ENCODE measurements around the gene ASTL. TPM values are rescaled to one million over a fixed set of nuclear protein-coding genes. Genes with fewer than 3 reads are reported as not detected.
"Not testable (repeated sequence)": the region's sequence is repeated elsewhere in the genome, so short reads cannot be mapped to it uniquely, and the experiment has no call there.

The ASTL gene
- total RNA-seq, 3 donors from 2014 or later (not counting 1 experiment from before 2014, with no cell fraction given) = 5.5 to 11.3 (median 8.8) TPM

DNA sequence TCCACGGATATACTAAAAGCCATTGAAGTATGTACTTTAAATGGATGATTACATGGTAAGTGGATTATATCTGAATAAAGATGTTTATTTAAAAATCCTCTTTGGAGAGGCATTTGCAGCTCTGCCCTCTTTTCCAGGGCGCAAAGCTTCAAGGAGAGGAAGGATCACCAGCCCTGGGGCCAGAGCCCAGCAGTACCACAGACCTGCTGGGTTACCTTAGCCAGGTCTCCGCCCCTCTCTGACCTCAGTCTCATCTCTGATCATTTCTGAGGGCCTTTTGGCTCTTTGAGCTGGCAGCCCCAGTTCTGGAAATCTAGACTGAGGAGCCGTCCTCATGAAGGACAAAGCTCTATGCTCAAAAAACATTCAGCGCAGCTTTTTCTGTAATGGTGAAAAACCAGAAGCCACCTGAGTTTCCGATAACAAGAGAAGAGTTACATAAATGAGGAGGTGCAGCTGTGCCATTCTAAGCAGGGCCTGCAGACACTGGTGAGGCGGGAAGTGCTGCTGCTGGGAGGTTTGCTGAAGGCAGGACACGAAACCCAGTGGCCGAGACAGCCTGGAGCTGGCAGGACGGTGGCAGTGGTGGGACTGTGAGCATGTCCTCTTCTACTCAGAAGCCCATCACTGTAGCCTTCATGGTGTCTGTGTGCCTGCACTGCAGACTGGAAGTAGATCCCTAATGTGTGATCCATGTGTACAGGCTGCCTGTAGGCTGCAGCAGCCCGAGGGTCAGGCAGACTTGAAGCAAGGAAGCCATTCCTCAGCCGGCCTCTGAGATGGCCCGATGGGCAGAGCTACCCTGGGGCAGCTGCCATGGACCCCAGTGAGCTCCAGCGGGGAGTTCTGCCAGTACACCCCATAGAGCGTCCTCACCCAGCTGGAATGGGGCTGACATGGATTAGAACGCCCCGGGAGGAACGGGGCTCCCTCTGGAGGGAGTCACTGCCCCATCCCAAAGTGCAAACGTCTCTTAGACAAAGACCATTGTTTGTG, 49.7 kb downstream of the ASTL start:
- no peak overlapping the region for H3K4me3 ChIP-seq (ENCODE audit: low read length)
- Mint-ChIP-seq H3K4me1 (no peaks in the 10 kb centered on the region), H3K36me3 (no peaks in the 10 kb centered on the region), H3K27ac (no peak overlapping the region), H3K27me3 (ENCODE audit: low read depth in 2 of 2) (peaks cover 0 to 3% of the 10 kb centered on the region in 2 donors), H3K4me3 (no peak overlapping the region), H3K9me3 (no peaks in the 10 kb centered on the region)
- ATAC-seq (no peak), DNase-seq (no peak)
- no peaks in the 10 kb centered on the region for H3K36me3 ChIP-seq (ENCODE audit: control insufficient read depth, insufficient read depth, low read length)
- intact Hi-C loops (cut with micrococcal nuclease) = no loop called here
- TF ChIP-seq, protein P1, sequence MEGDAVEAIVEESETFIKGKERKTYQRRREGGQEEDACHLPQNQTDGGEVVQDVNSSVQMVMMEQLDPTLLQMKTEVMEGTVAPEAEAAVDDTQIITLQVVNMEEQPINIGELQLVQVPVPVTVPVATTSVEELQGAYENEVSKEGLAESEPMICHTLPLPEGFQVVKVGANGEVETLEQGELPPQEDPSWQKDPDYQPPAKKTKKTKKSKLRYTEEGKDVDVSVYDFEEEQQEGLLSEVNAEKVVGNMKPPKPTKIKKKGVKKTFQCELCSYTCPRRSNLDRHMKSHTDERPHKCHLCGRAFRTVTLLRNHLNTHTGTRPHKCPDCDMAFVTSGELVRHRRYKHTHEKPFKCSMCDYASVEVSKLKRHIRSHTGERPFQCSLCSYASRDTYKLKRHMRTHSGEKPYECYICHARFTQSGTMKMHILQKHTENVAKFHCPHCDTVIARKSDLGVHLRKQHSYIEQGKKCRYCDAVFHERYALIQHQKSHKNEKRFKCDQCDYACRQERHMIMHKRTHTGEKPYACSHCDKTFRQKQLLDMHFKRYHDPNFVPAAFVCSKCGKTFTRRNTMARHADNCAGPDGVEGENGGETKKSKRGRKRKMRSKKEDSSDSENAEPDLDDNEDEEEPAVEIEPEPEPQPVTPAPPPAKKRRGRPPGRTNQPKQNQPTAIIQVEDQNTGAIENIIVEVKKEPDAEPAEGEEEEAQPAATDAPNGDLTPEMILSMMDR (IDR thresholded peaks at IDR 0.05) = no peak
- no peaks in the 10 kb centered on the region for H3K4me1 ChIP-seq (ENCODE audit: control insufficient read depth, insufficient read depth, low read length)
- H3K27ac ChIP-seq (ENCODE audit: low read length) = no peak overlapping the region
- WGBS (ENCODE audit: insufficient coverage) = 87% methylated on average over 19 of the region's 19 CpGs
- no peaks in the 10 kb centered on the region for H3K27me3 ChIP-seq (ENCODE audit: control insufficient read depth, insufficient read depth, low read length)
- no peaks in the 10 kb centered on the region for H3K9me3 ChIP-seq (ENCODE audit: control insufficient read depth, insufficient read depth, low read length)

DNA sequence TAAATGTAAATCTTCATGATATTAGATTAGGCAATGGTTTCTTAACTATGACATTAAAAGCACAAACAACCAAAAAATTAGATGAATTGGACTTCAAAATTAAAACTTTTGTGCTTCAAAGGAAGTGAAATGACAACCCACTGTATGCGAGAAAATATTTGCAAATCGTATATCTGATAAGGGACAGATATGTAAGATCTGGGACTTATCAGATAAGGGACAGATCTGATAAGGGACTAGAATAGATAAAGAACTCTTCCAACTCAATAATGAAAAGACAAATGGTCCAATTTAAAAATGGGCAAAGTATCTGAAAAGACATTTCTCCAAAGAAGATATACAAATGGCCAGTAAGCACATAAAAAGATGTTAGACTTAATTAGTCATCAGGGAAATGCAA, 51.2 kb downstream of the ASTL start:
- Mint-ChIP-seq H3K36me3 (no peaks in the 10 kb centered on the region), H3K4me3 (no peak overlapping the region), H3K27me3 (ENCODE audit: low read depth in 2 of 2) (peaks cover 0 to 3% of the 10 kb centered on the region in 2 donors), H3K9me3 (no peaks in the 10 kb centered on the region), H3K4me1 (no peaks in the 10 kb centered on the region), H3K27ac (no peak overlapping the region)
- no peak for ATAC-seq
- TF ChIP-seq, protein P1 (IDR thresholded peaks at IDR 0.05) = no peak
- no peak for DNase-seq
- H3K4me3 ChIP-seq (ENCODE audit: low read length) = no peak overlapping the region
- H3K27ac ChIP-seq (ENCODE audit: low read length) = no peak overlapping the region
- H3K36me3 ChIP-seq (ENCODE audit: control insufficient read depth, insufficient read depth, low read length) = no peaks in the 10 kb centered on the region
- H3K9me3 ChIP-seq (ENCODE audit: control insufficient read depth, insufficient read depth, low read length) = no peaks in the 10 kb centered on the region
- no peaks in the 10 kb centered on the region for H3K27me3 ChIP-seq (ENCODE audit: control insufficient read depth, insufficient read depth, low read length)
- intact Hi-C loops (cut with micrococcal nuclease) = no loop called here
- no peaks in the 10 kb centered on the region for H3K4me1 ChIP-seq (ENCODE audit: control insufficient read depth, insufficient read depth, low read length)
- WGBS (ENCODE audit: insufficient coverage) = 60% methylated on average over 1 of the region's 2 CpGs

DNA sequence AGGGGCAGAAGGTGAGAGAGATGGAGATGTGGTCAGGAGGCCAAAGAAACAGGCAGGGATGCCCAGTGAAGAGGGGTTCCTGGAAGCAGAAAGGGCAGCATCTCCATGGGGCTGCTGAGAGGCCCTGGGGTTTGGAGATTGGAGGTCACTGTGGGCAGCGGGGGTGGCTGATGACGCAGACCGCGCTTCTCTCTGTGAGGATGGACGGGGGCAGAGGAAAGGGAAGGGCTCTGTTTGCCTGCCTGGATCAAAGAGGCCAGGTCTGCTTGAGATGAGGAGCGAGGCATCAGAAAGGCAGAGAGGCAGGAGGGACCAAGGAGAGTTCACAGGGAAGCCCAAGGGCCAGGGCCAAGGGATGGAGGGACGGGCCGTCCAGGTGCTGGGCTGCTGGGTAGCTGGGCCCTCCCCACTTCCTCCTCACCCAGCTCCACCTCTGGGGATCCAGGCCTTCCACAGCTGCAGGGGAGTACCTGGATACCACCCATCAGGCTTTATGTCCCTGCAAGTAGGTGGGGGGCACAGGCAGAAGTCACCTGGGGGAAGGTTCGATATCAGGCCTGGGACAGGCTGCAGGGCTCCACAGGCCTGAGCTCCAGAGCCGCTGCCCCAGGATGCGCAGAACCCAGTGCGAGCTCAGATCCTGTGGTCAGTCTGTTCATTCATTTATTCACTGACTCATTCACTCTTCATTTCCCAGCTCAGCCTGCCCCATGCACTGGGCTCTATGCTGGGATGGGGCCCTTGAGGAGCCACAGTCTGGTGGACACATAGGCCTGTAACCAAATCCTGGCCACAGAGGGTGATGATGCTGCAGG, 52.6 kb downstream of the ASTL start:
- no peaks in the 10 kb centered on the region for H3K4me1 Mint-ChIP-seq
- H3K27ac ChIP-seq (ENCODE audit: low read length) = no peak overlapping the region
- WGBS (ENCODE audit: insufficient coverage) = 94% methylated on average over 12 of the region's 12 CpGs
- intact Hi-C loops (cut with micrococcal nuclease) = no loop called here
- no peak overlapping the region for H3K27ac Mint-ChIP-seq
- no peaks in the 10 kb centered on the region for H3K36me3 Mint-ChIP-seq
- no peak overlapping the region for H3K4me3 ChIP-seq (ENCODE audit: low read length)
- H3K9me3 Mint-ChIP-seq = no peaks in the 10 kb centered on the region
- TF ChIP-seq, protein P1 (IDR thresholded peaks at IDR 0.05) = no peak
- H3K27me3 Mint-ChIP-seq (ENCODE audit: low read depth in 2 of 2) = peaks cover under 1 to 7% of the 10 kb centered on the region in 2 donors
- DNase-seq (peak in 1 of 2 donors; percentile 13), ATAC-seq (no peak)
- H3K4me3 Mint-ChIP-seq = no peak overlapping the region
- no peaks in the 10 kb centered on the region for H3K9me3 ChIP-seq (ENCODE audit: control insufficient read depth, insufficient read depth, low read length)
- H3K4me1 ChIP-seq (ENCODE audit: control insufficient read depth, insufficient read depth, low read length) = no peaks in the 10 kb centered on the region
- no peaks in the 10 kb centered on the region for H3K27me3 ChIP-seq (ENCODE audit: control insufficient read depth, insufficient read depth, low read length)
- no peaks in the 10 kb centered on the region for H3K36me3 ChIP-seq (ENCODE audit: control insufficient read depth, insufficient read depth, low read length)

DNA sequence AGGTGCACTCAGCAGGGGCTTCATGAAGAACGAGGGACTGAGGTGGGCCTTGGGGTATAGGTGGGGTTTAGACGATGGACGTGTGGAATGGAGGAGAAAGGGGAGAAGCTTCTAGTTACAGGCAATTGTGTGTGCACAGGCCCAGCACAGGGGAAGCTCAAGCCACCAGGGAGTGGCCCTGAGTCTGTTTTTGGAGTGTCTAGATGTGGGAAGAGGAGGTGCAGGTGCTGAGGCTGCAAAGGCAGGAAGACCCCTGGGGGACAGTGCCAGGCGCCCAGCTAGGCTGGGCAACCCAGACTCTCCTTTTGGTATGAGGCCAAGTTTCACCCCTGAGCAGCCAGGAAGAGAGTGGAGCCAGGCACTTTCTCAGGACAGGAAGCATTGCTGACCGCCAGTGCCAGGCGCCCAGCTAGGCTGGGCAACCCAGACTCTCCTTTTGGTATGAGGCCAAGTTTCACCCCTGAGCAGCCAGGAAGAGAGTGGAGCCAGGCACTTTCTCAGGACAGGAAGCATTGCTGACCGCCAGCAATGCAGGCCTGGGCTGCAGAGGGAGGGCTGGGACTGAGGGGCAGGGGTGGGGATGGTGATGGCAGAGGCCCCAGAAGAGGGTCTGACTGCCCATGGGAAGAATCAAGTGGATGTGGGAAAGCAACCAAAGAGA, 53.3 kb downstream of the ASTL start:
- H3K36me3 ChIP-seq (ENCODE audit: control insufficient read depth, insufficient read depth, low read length); H3K4me1 ChIP-seq (ENCODE audit: control insufficient read depth, insufficient read depth, low read length); H3K27me3 Mint-ChIP-seq (ENCODE audit: low read depth in 2 of 2); H3K27ac ChIP-seq (ENCODE audit: low read length); H3K4me3 Mint-ChIP-seq; H3K36me3 Mint-ChIP-seq; ATAC-seq; H3K27me3 ChIP-seq (ENCODE audit: control insufficient read depth, insufficient read depth, low read length); H3K9me3 Mint-ChIP-seq; H3K27ac Mint-ChIP-seq; H3K4me3 ChIP-seq (ENCODE audit: low read length); intact Hi-C loops (cut with micrococcal nuclease); H3K4me1 Mint-ChIP-seq; H3K9me3 ChIP-seq (ENCODE audit: control insufficient read depth, insufficient read depth, low read length): not testable (repeated sequence)
- DNase-seq = peak in 1 of 2 donors; percentile 11
- 86% methylated on average over 5 of the region's 7 CpGs for WGBS (ENCODE audit: insufficient coverage)

All from natural killer cell (primary cell).